Adrenal gland (tissue), 12 donors: Measurements from ENCODE around the gene GLCE. TPM values are rescaled to one million over a fixed set of nuclear protein-coding genes. Genes with fewer than 3 reads are reported as not detected.
A peak's percentile ranks its signal among the peaks of the same experiment; 100 is the strongest.

Experiments
- DNase-seq, 7 donors: peaks; one replicate each; pipeline ENCODE4 v3.0.0-alpha.2; 2019 to 2020
- H3K27ac ChIP-seq, 5 donors: fragments of 200-600 bp; sonication (generic) in 4 of 5; 1 replicate in 3 of 5; 2 replicates in 2 of 5; pipeline versions ENCODE4 v1.5.1 to v1.8.0; 2016 to 2020; ENCODE audit warnings: mild to moderate bottlenecking in 1 of 5
- H3K27me3 ChIP-seq: fragments of 200-600 bp; 2 replicates; pipeline ENCODE4 v1.8.0; 2021
- H3K36me3 ChIP-seq, 2 donors: fragments of 200-600 bp; replicated peaks in 1 of 2; 1 replicate in 1 of 2; 2 replicates in 1 of 2; pipeline versions ENCODE4 v1.5.1 to v1.8.0; 2018 to 2022
- H3K4me1 ChIP-seq, 2 donors: fragments of 200-600 bp; replicated peaks in 1 of 2; 1 replicate in 1 of 2; 2 replicates in 1 of 2; pipeline versions ENCODE4 v1.5.1 to v1.8.0; 2018 to 2021
- H3K4me3 ChIP-seq, 4 donors: fragments of 200-600 bp; sonication (generic) in 3 of 4; one replicate each; pipeline ENCODE4 v1.5.1; 2016 to 2018
- H3K9me3 ChIP-seq, 3 donors: fragments of 200-600 bp; sonication (generic) in 1 of 3; replicated peaks in 1 of 3; 1 replicate in 2 of 3; 2 replicates in 1 of 3; pipeline versions ENCODE4 v1.5.1 to v1.8.0; 2016 to 2021
- CTCF ChIP-seq, 6 experiments: fragments of 450-650 bp in 4 of 6; fragments of 200-600 bp in 2 of 6; sonication (generic) in 1 of 6; IDR thresholded peaks; 1 replicate in 5 of 6; 2 replicates in 1 of 6; pipeline versions ENCODE4 v1.5.1 to v1.8.0; 2016 to 2021; ENCODE audit warnings: antibody characterized with exemption in 6 of 6, mild to moderate bottlenecking in 2 of 6, moderate library complexity in 1 of 6
- POLR2A ChIP-seq, 2 donors: fragments of 450-650 bp; IDR thresholded peaks; one replicate each; pipeline ENCODE4 v1.6.1; 2017; ENCODE audit warnings: antibody characterized with exemption in 2 of 2, mild to moderate bottlenecking in 2 of 2, moderate library complexity in 1 of 2
- WGBS, 4 donors: extraction: QIAGEN DNeasy Blood & Tissue Kit in 2 of 4; methylation state at CpG; one replicate each; pipeline versions ENCODE4 v1.1.5 to v1.1.7; 2013 to 2017; 5-methylcytosine and 5-hydroxymethylcytosine counted together
- intact Hi-C, 2 donors: fragments of 100-400 bp; cut with DNase I; formaldehyde crosslinking; loops; one replicate each; pipeline versions ENCODE4 v1.14.1 to v1.15.0; 2022 to 2023
- polyA plus RNA-seq, 3 donors: library from polyadenylated mRNA; stranded (reverse); fragments of 200-250 nt in 2 of 3; fragments of 350-450 nt in 1 of 3; fragmentation: Illumina TruSeq in 1 of 3; extraction: RNeasy Lipid Tissue Mini Kit (QIAGEN cat#74804) in 1 of 3; gene quantifications; one replicate each; pipeline ENCODE4 v1.2.3, GENCODE V29; 2013 to 2014
- total RNA-seq, 9 donors: library from RNA; depleted of rRNA in 4 of 9; stranded (reverse); fragments of >200 nt in 4 of 9; fragments of 120-200 nt in 1 of 9; fragmentation: NEBNext Ultra II Directional in 1 of 9; extraction: Animal tissue kit (Norgen Biotek cat#: 25700) in 1 of 9; gene quantifications; one replicate each; pipeline versions ENCODE4 v1.1.0 to v1.2.4, GENCODE V29; 2013 to 2023
- donor health status: healthy with polysubstance abuse.
- donor health status: Bipolar disorder and iron deficiency.
- donor health status: DM: yes; HTN: yes; CAD: no.
- donor health status: DM: no; HTN: no; CAD: no.
- donor health status: DM: no; HTN: no; CAD: no.
- donor health status: DM: yes; HTN: yes; CAD: no.

GLCE gene
- total and polyA plus RNA-seq, 12 donors: 9.3 to 48.4 (median 28.1) TPM

GRCh38 chr15:69282104-69282743 is 121.8 kb downstream of the GLCE start:
- WGBS, 4 donors: 86 to 98% (median 95%) methylated on average over 5 to 9 of the region's 9 CpGs
- TF ChIP-seq POLR2A (IDR thresholded peaks at IDR 0.05): no peak
- TF ChIP-seq CTCF (IDR thresholded peaks at IDR 0.05): no peak
- Histone ChIP-seq H3K27me3 (no peaks in the 10 kb centered on the region), H3K4me1 (peaks cover 0 to 7% of the 10 kb centered on the region in 2 donors), H3K27ac (no peak overlapping the region), H3K36me3 (no peaks in the 10 kb centered on the region), H3K4me3 (no peak overlapping the region), H3K9me3 (no peaks in the 10 kb centered on the region)
- DNase-seq: no peak
- intact Hi-C loops: no loop called here

GRCh38 chr15:69285834-69286233 is 125.4 kb downstream of the GLCE start:
- no peaks in the 10 kb centered on the region for H3K9me3 ChIP-seq
- H3K4me1 ChIP-seq: peaks cover 0 to 12% of the 10 kb centered on the region in 2 donors
- intact Hi-C loops: no loop called here
- no peak for TF ChIP-seq POLR2A (IDR thresholded peaks at IDR 0.05)
- TF ChIP-seq CTCF (IDR thresholded peaks at IDR 0.05): no peak
- H3K36me3 ChIP-seq: no peaks in the 10 kb centered on the region
- peak in 1 of 7 donors; percentile 48 for DNase-seq
- no peak overlapping the region for H3K4me3 ChIP-seq
- 94 to 98% (median 96%) methylated on average over 12 of the region's 12 CpGs for WGBS, 4 donors
- no peak overlapping the region for H3K27ac ChIP-seq
- no peaks in the 10 kb centered on the region for H3K27me3 ChIP-seq

GRCh38 chr15:69288011-69288410 is 127.6 kb downstream of the GLCE start:
- no peaks in the 10 kb centered on the region for H3K27me3 ChIP-seq
- TF ChIP-seq POLR2A (IDR thresholded peaks at IDR 0.05): no peak
- no peak for TF ChIP-seq CTCF (IDR thresholded peaks at IDR 0.05)
- peak in 1 of 7 donors; percentile 35 for DNase-seq
- H3K4me1 ChIP-seq: peaks cover 0 to 12% of the 10 kb centered on the region in 2 donors
- no peaks in the 10 kb centered on the region for H3K36me3 ChIP-seq
- no peak overlapping the region for H3K4me3 ChIP-seq
- intact Hi-C loops: no loop called here
- no peak overlapping the region for H3K27ac ChIP-seq
- 87 to 91% (median 88%) methylated on average over 7 of the region's 7 CpGs for WGBS, 4 donors
- no peaks in the 10 kb centered on the region for H3K9me3 ChIP-seq

- Histone ChIP-seq H3K36me3 (no peaks in the 10 kb centered on the region), H3K27ac (peak overlapping the region in 1 of 5 donors; percentile 66), H3K4me3 (no peak overlapping the region), H3K4me1 (peaks cover 0 to 10% of the 10 kb centered on the region in 2 donors), H3K9me3 (no peaks in the 10 kb centered on the region), H3K27me3 (no peaks in the 10 kb centered on the region)
- 83 to 89% (median 88%) methylated on average over 9 to 11 of the region's 11 CpGs for WGBS, 4 donors
- intact Hi-C loops: no loop called here
- TF ChIP-seq CTCF (IDR thresholded peaks at IDR 0.05): no peak
- no peak for TF ChIP-seq POLR2A (IDR thresholded peaks at IDR 0.05)
- peak in 1 of 7 donors; percentile 35 for DNase-seq
Measured at GRCh38 chr15:69288531-69289341, 128.3 kb downstream of the GLCE start.
